NCI-H1930 (cell line): Measurements from ENCODE around the gene SIPA1L3.
"Not testable (repeated sequence)": the region's sequence is repeated elsewhere in the genome, so short reads cannot be mapped to it uniquely, and the experiment has no call there.

Experiments
- DNase-seq, 2 experiments: peaks; one replicate each; lab custom pipeline; 2025; lab: John Stamatoyannopoulos, UW

The SIPA1L3 gene

GRCh38 chr19:38019396-38019724, 112.4 kb downstream of the SIPA1L3 start:
- DNase-seq, result no peak

- no peak for DNase-seq
These were observed 113.3 kb downstream of the SIPA1L3 start for GRCh38 chr19:38020311-38020710.

DNA sequence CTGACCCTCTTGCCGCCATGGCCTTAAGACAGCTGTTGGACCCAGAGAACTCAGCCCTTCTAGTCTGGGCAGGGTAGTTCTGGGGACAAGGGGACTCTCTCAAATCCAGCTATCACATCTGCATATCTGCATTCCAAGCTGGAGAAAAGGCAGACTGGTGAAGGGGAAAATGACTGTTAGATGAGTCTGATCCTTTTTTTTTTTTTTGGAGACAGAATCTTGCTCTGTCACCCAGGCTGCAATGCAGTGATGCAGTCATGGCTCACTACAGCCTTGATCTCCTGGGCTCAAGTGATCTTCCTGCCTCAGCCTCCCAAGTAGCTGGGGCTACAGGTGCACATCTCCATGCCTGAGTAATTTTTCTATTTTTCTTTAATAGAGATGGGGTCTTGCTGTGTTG, 114.3 kb downstream of the SIPA1L3 start:
- DNase-seq, result no peak

DNA sequence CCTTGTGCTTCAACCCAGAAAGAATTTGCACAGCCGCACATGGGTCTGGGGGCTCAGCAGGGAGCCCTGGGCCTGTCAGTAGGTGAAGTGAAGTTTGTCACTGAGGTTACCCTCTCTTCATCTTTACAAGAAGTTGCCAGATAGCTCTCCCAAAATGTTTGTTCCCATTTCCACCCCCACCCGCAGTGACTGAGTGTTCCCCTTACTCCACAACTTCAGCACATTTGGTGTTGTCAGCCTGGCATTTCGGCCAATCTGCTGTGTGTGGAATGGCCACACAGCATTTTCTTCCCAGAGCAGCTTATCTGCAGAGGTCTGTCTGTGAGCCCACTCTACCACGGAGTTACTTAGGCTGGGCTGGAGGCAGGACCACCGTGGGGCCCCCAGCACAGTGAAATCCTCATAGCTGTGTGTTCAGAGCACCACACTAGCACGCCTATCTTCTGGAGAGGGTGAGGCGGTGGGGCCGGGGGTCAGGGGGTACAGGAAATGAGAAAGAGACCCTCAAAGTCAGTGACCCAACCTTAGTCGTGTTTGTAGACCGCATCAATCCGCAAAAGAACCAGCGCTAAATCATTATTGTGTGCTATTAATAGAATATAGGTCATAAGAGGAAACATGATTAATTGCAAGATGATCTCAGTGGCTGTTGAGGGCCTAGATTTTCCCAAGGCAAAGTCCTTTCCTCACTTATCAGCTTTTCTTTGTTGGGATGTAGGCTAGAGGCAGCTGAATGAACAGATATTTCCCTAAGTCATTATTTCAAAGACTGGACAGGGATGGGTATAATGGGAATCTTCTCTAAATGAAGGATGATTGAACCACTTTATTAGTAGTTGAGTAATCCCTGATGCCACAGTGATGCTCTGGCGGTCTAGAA, 116.0 kb downstream of the SIPA1L3 start:
- DNase-seq, result no peak

DNA sequence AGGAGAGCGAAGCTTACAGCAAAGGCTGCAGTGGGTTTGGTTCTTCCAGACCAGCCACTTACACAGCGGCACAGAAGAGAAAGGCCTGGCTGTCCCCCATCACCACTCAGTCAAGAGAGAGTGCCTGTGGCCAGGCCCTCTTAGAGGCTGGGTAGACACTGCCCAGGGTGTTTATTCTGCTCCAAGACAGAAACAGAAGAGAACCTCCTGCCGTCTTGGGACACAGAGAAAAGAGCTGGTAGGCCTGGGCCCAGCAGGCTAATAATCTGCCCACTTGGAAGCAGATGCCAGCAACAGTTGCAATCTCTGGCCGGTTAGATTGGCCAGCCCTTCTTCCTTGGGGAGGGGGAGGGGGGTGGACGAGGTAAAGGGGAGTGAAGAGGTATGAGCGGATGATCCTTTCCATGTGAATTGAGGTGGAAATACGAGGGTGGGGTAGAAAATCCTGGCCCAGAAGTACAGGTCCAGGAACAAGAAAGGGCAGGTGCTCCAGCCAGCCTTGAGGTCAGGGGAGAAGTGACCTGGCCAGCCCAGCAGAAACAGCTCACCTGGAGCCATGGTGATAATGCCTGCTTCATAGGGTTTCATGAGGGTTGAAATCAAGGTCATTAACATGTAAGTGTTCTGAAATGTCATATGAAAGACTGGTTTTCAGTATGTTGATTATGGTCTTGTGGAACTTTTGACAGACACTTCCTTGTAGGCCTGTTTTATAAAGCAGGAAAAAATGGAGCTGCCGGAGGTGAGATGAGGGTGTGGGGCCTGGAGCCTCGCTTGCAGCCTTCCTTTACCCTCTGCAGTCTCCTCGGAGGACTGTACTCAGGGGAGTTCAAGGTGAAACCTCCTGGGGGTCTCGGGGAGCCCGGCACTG, 116.9 kb downstream of the SIPA1L3 start:
- DNase-seq, result no peak

DNA sequence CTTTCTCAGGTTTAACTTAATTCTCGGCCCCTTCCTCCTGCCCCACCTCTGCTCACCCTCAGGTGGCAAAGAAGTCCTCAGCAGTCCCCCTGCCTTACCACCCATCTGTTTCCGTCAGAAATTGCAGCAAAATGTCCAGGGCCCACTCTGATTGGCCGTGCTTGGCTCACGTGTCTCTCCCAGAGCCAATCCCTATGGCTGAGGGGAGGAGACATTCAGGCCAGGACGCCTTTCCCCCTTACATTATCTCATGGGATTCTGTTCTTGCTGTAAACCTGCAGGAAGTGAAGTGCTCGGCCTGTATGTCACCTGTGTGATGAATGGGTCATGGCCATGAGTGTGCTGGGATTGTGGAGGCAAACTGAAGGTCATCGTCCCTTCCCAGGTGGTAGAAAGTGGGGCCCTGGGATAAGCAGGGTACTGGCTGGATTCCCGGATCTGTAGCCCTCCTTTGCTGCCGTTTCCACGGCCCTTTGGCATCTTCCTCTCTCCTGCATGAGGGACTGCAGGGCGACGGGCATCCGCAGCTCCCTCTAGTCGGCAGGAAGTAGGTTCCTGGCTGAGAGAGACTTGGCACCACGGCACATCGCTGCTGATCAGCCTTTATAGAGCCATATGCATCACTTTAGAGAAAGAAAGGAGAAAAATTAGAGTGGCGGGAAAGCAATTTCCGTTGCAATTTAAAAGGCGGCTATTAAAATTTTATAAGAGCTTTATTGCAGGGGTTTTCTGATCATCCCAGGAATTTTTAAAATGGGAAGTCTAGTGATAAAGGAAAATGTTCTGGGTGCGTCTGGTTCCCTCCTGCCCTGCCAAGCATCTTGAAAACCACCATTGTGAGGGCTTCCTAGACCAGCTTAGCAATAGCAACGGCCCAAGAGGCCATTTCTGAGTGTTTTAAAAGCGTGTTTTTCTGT, 118.2 kb downstream of the SIPA1L3 start:
- no peak for DNase-seq

GRCh38 chr19:38025909-38026307, 118.9 kb downstream of the SIPA1L3 start:
- no peak for DNase-seq

DNA sequence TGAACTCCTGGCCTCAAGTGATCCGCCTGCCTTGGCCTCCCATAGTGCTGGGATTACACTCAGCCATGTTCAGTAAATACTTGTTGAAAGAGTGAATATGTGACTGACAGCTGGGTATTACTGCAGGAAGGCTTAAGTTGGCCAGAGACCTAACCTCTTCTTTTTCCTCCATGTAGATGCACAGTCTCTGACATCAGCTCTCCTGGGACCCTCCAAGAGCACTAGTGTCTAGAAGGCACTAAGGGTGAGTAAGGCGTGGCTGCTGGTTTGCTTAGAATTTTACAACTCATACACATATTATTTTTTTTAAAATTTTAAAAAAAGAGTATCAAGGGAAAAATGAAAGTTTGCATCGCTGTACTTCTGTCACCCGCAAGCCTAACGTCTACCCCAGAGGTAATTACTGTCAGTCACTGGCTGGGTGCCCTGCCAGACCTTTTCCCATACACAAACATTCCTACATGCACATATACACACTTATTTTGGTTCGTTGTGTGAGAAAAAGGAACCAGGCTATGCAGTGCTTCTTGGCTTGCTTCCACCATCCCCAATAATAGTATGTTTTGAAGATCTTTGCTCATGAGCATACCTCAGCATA, 122.0 kb downstream of the SIPA1L3 start:
- no peak for DNase-seq

DNA sequence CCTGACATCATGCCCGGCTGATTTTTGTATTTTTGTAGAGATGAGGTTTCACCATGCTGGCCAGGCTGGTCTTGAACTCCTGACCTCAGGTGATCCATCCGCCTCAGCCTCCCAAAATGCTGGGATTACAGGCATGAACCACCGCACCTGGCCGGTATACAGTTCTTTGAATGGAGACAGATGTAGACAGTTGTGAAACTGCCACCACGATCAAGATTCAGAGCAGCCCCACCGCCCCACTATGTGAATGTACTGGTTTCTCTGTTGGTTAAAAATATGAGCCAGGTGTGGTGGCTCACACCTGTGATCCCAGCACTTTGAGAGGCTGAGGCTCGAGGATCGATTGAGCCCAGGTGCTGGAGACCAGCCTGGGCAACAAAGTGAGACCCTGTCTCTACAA, 123.0 kb downstream of the SIPA1L3 start:
- not testable (repeated sequence) for DNase-seq

DNA sequence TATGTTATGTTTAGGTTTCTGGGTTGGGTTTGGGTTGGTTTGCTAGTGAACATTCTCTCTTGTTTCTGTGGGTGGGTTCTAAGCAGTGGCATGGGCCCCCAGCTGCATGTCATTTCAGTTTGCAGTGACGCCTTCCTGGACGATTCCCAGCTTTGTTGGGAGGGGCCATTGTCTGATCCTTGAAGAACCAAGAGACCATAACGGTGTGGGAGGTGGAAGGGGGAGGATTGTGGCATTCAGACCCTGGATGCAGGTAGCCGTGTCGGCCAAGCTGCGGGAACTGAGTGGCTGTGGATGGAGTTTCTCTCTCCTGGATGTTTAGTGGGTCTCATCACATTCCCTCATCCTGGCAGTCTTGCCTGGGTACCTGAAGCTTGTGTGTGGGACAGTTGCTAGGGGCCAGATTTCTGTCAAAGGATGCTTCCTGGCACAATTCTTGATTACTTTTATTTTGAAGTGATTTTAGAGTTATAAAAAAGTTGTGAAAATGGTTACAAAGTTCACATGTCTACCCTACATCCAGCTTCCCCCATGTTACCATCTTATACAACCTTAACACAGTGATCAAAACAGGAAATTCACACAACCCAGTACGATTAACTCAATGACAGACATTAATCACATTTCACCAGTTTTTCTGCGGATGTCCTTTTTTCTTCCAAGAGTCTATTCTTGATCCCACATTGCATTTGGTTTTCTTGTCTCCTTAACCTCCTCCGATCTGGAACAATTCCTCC, 123.8 kb downstream of the SIPA1L3 start:
- DNase-seq, result no peak

GRCh38 chr19:38031423-38031770, 124.4 kb downstream of the SIPA1L3 start:
- no peak for DNase-seq

GRCh38 chr19:38032151-38032550, 125.1 kb downstream of the SIPA1L3 start:
- DNase-seq, result no peak

- no peak for DNase-seq
These were observed 125.9 kb downstream of the SIPA1L3 start for GRCh38 chr19:38032951-38033350.

DNA sequence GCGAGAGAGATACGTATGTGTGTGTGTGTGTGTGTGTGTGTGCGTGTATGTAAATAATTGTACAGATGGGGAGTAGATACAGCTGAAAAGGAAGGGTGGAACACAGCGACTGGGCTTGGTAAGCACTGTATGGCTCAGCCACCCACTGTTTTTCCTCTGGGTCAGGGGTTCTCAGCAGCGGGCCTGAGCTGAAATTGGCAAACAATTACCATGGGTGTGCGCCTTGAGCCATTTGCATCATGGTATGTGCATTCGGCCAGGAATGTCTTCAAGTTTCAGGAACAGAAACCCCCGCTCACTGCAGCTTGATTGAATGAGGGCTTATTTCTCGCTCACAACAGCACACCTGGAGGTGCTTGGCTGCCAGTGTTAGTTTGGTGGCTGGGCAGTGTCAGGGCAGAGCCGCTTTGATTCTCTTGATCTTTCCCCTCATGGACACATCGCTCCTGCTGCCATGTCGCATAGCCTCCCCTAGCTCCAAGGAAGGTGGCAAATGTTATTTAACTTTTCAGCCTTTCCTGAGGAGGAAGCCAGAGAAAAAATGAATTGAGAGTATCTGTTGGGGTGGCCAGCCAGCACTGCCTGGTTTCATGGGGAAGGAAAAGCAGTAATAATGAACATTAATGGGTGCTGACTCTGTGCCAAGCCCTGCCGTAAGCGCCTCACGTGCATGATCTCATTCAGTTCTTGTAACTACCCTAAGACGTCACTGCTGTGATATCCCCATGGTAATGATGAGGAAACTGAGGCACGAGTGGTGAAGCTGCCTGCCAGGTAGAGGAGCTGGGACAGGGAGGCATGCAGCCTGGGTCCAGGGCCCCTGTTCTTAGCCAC, 126.9 kb downstream of the SIPA1L3 start:
- no peak for DNase-seq

GRCh38 chr19:38034492-38034860, 127.5 kb downstream of the SIPA1L3 start:
- DNase-seq, result no peak

DNA sequence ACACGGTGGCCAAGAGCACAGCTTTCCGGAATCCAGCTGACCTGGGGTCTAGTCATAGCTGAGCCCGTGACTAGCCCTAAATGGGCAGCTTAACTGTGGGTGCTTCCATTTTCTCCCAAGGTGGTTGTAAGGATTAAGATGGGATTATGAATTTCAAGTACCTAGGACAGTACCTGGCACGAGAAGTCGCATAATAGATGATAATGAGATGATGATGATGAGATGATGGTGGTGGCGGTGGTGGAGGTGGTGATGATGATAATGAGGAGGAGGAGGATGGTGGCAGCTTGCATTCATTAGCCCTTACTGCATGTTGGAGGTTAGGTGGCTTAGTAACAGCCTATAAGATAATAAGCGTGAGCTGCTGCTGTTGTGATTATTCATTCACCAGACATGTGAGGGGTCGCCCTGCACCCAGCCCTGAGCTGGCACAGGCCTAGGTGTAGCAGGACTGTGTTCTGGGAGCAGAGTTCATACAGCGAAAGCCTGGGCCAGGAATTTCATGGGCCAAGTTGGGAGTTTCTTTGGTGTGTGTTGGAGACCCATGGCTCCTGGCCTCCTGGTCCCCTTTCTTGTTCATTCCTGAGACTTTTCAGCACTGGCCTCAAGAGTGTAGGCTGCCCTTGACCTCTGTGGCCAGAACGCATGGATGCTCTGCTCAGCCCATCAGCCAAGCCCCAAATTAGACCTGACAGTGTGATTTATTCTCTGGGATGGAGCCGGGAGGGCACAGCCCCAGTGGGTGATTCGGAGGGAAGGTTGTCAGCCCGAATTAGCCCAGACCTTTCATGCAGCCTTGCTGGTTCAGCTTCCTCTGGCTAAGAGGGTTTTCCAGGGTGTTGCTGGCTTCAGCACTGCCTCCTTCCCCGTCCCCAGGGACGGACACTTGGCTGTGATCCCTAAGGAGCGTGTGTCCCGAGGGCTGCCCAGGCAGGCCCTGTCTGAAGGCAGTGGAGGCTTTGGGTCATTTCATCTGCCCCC, 128.8 kb downstream of the SIPA1L3 start:
- DNase-seq, result no peak

GRCh38 chr19:38036707-38037611, 130.0 kb downstream of the SIPA1L3 start:
- no peak for DNase-seq

DNA sequence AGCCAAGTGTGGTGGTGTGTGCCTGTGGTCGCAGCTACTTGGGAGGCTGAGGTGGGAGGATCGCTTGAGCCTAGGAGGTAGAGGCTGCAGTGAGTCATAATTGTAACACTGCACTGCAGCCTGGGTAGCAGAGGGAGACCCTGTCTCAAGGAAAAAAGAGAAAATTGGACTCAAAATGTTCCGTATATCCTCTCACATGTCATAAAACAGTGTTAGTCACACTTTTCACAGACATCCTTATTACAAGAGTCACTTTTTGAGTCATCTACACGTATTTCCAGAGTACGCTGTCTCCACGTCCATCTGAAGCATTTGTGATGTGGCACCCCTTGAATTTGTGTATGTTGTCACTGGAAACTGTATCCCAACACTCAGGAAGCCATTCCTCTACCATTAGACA, 133.0 kb downstream of the SIPA1L3 start:
- no peak for DNase-seq
